Activated CD8-positive, alpha-beta memory T cell treated with anti-CD3 and anti-CD28 coated beads, Interleukin-2, amount 10 ng/mL, durations not matched to agents 7 days and 5 days (primary cell): ENCODE results near the gene ARSJ. TPM values are rescaled to one million over a fixed set of nuclear protein-coding genes. Genes with fewer than 3 reads are reported as not detected.
A peak's percentile ranks its signal among the peaks of the same experiment; 100 is the strongest.

ENCODE experiments used
- ATAC-seq: fragments of 150-1000 bp; cut with Tn5 transposase; one replicate; pipeline ENCODE4 v1.10.0; 2021; ENCODE audit warnings: moderate library complexity
- CTCF ChIA-PET: fragments of 350-600 bp; sonication (Branson Sonifier 250); formaldehyde crosslinking; loops from one replicate; lab custom pipeline; 2021; ENCODE audit warnings: antibody characterized with exemption; lab: Charles Lee
- DNase-seq: peaks from one replicate; pipeline ENCODE4 v3.0.0-alpha.2; 2020
- H3K27ac Mint-ChIP-seq: one replicate; pipeline ENCODE4 v1.8.0; 2021; ENCODE audit warnings: mild to moderate bottlenecking, mixed read lengths
- H3K27me3 Mint-ChIP-seq: one replicate; pipeline ENCODE4 v1.8.0; 2021; ENCODE audit warnings: mixed read lengths
- H3K36me3 Mint-ChIP-seq: one replicate; pipeline ENCODE4 v1.8.0; 2021; ENCODE audit warnings: mild to moderate bottlenecking, mixed read lengths
- H3K4me1 Mint-ChIP-seq: one replicate; pipeline ENCODE4 v1.8.0; 2021; ENCODE audit warnings: mixed read lengths
- H3K4me3 Mint-ChIP-seq: one replicate; pipeline ENCODE4 v1.8.0; 2021; ENCODE audit warnings: mild to moderate bottlenecking, moderate library complexity, mixed read lengths
- H3K9me3 Mint-ChIP-seq: one replicate; pipeline ENCODE4 v1.8.0; 2022; ENCODE audit warnings: low read depth, mixed read lengths
- total RNA-seq, 2 experiments: library from RNA; stranded (reverse); gene quantifications; one replicate each; pipeline ENCODE4 v1.2.3, GENCODE V29; 2021

The ARSJ gene
- total RNA-seq, 2 experiments from 2014 or later: not detected

- CTCF ChIA-PET: no interaction called here
These were observed 18.6 kb downstream of the ARSJ start for GRCh38 chr4:113960684-113961321.

GRCh38 chr4:113959539-113959937 lies 19.9 kb downstream of the ARSJ start:
- H3K9me3 Mint-ChIP-seq: peaks cover 5% of the 10 kb centered on the region
- H3K27ac Mint-ChIP-seq: no peak overlapping the region
- peaks cover 28% of the 10 kb centered on the region for H3K27me3 Mint-ChIP-seq
- peaks cover 4% of the 10 kb centered on the region for H3K36me3 Mint-ChIP-seq
- peaks cover 5% of the 10 kb centered on the region for H3K4me1 Mint-ChIP-seq
- no peak for DNase-seq
- no peak for ATAC-seq
- CTCF ChIA-PET: no interaction called here
- no peak overlapping the region for H3K4me3 Mint-ChIP-seq

More at GRCh38 chr4:113960684-113961321, 18.6 kb downstream of the ARSJ start:
- H3K9me3 Mint-ChIP-seq: peaks cover 5% of the 10 kb centered on the region
- DNase-seq (no peak), ATAC-seq (no peak)
- no peak overlapping the region for H3K4me3 Mint-ChIP-seq
- H3K27me3 Mint-ChIP-seq: peaks cover 28% of the 10 kb centered on the region
- H3K36me3 Mint-ChIP-seq: peaks cover 4% of the 10 kb centered on the region
- no peak overlapping the region for H3K27ac Mint-ChIP-seq
- peaks cover 5% of the 10 kb centered on the region for H3K4me1 Mint-ChIP-seq

- ATAC-seq: no peak
- peaks cover 26% of the 10 kb centered on the region for H3K27me3 Mint-ChIP-seq
- CTCF ChIA-PET: no interaction called here
- no peak overlapping the region for H3K4me3 Mint-ChIP-seq
- peaks cover 5% of the 10 kb centered on the region for H3K9me3 Mint-ChIP-seq
- no peak for DNase-seq
- peaks cover 4% of the 10 kb centered on the region for H3K36me3 Mint-ChIP-seq
- no peak overlapping the region for H3K27ac Mint-ChIP-seq
- peaks cover 5% of the 10 kb centered on the region for H3K4me1 Mint-ChIP-seq
These were observed 20.5 kb downstream of the ARSJ start for GRCh38 chr4:113958766-113959538.

GRCh38 chr4:113957956-113958355 lies 21.5 kb downstream of the ARSJ start:
- peaks cover 3% of the 10 kb centered on the region for H3K9me3 Mint-ChIP-seq
- H3K4me1 Mint-ChIP-seq: peaks cover 5% of the 10 kb centered on the region
- CTCF ChIA-PET: no interaction called here
- H3K27ac Mint-ChIP-seq: no peak overlapping the region
- DNase-seq: no peak
- ATAC-seq: no peak
- H3K27me3 Mint-ChIP-seq: peaks cover 28% of the 10 kb centered on the region
- H3K4me3 Mint-ChIP-seq: no peak overlapping the region
- peaks cover under 1% of the 10 kb centered on the region for H3K36me3 Mint-ChIP-seq

DNA sequence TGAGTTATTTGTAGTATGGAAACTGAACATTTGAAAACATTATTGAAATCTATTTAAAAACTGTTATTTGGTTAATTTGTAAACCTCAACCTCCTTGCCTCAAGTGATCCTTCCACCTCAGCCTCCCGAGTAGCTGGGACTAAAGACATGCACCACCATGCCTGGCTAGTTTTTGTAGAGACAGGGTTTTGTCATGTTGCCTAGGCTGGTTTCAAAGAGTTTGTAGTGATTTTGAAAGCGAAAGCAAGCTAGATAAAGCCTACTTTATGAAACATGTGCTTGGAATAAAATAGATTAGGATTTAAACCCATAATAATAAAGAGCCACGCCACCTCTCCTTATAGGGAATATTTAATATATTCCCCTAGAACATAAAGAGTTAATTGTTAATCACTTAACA lies 23.5 kb downstream of the ARSJ start:
- no peak for ATAC-seq
- no peak overlapping the region for H3K4me3 Mint-ChIP-seq
- no peaks in the 10 kb centered on the region for H3K36me3 Mint-ChIP-seq
- H3K27ac Mint-ChIP-seq: no peak overlapping the region
- H3K9me3 Mint-ChIP-seq: no peaks in the 10 kb centered on the region
- peaks cover 5% of the 10 kb centered on the region for H3K4me1 Mint-ChIP-seq
- no peak for DNase-seq
- CTCF ChIA-PET: interaction anchor here (0.8 kb wide), 1 partner anchor 115 kb away, joined by 3 read pairs; no protein-coding TSS in a partner anchor
- H3K27me3 Mint-ChIP-seq: peaks cover 43% of the 10 kb centered on the region

- Mint-ChIP-seq H3K4me3 (no peak overlapping the region), H3K36me3 (no peaks in the 10 kb centered on the region), H3K27me3 (peaks cover 43% of the 10 kb centered on the region), H3K27ac (no peak overlapping the region), H3K4me1 (peaks cover 5% of the 10 kb centered on the region), H3K9me3 (no peaks in the 10 kb centered on the region)
- DNase-seq (no peak), ATAC-seq (no peak)
- CTCF ChIA-PET: interaction anchor here (0.8 kb wide), 1 partner anchor 115 kb away, joined by 3 read pairs; no protein-coding TSS in a partner anchor
These were observed 24.0 kb downstream of the ARSJ start for GRCh38 chr4:113955411-113955810.

- H3K27ac Mint-ChIP-seq: no peak overlapping the region
These were observed 25.6 kb downstream of the ARSJ start for GRCh38 chr4:113953888-113954287.

GRCh38 chr4:113952452-113953029 lies 26.9 kb downstream of the ARSJ start:
- Mint-ChIP-seq H3K9me3 (no peaks in the 10 kb centered on the region), H3K27me3 (peaks cover 26% of the 10 kb centered on the region), H3K27ac (no peak overlapping the region), H3K36me3 (no peaks in the 10 kb centered on the region), H3K4me3 (no peak overlapping the region), H3K4me1 (peaks cover 2% of the 10 kb centered on the region)
- peak; percentile 73 for ATAC-seq
- CTCF ChIA-PET: interaction anchor here (0.9 to 2.0 kb wide), 4 partner anchors 10 to 119 kb away, joined by 3 to 7 read pairs (median 4); no protein-coding TSS in a partner anchor
- DNase-seq: no peak

More at GRCh38 chr4:113953888-113954287, 25.6 kb downstream of the ARSJ start:
- Mint-ChIP-seq H3K9me3 (no peaks in the 10 kb centered on the region), H3K4me1 (peaks cover 5% of the 10 kb centered on the region), H3K36me3 (no peaks in the 10 kb centered on the region), H3K4me3 (no peak overlapping the region), H3K27me3 (peaks cover 32% of the 10 kb centered on the region)
- no peak for DNase-seq
- CTCF ChIA-PET: interaction anchor here (0.6 to 2.0 kb wide), 2 partner anchors 117 to 638 kb away, joined by 4 to 7 read pairs; no protein-coding TSS in a partner anchor
- no peak for ATAC-seq

DNA sequence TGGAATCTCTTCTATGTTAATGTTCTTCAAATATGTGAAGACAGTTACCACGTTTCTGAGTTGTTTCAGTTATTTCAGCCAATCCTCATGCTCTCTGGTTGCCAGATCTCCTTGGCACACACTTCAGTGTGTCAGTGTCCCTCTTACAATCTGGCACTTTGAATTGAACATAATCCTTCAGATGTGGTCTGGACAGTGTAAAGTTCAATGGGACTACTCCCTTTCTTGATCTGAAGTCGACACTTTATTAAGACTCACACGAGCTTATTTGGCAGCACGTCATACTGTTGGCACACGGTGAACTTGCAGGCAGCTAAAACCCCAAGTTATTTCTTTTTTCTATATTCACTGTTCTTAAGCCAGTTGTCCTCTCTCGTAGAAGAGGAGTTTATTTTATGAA lies 28.2 kb downstream of the ARSJ start:
- Mint-ChIP-seq H3K36me3 (no peaks in the 10 kb centered on the region), H3K27ac (no peak overlapping the region), H3K9me3 (no peaks in the 10 kb centered on the region), H3K4me3 (no peak overlapping the region), H3K4me1 (peaks cover 2% of the 10 kb centered on the region), H3K27me3 (peaks cover 17% of the 10 kb centered on the region)
- CTCF ChIA-PET: interaction anchor here (1.4 to 2.2 kb wide), 2 partner anchors 16 to 120 kb away, joined by 3 to 9 read pairs; no protein-coding TSS in a partner anchor
- DNase-seq: no peak
- ATAC-seq: no peak

DNA sequence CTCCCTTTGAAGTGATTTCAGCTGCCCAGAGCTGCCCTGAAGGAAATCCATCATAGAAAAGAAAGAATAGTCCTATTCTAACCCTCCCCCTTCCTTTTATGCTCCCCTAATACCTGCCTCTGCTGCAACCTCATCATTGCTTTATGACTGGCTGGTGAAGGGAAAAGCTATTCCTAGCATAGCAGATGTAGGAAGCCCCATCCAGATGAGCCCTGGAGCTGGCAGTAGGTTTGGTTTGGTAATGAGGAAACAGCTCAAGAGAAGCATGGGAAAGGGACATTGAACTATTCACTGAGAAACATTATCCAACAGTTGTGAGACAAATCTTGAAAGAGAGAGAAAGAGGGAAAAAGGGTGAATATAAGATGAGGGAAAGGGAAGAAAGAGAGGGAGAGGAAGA lies 29.2 kb downstream of the ARSJ start:
- DNase-seq (no peak), ATAC-seq (no peak)
- H3K4me3 Mint-ChIP-seq: no peak overlapping the region
- CTCF ChIA-PET: interaction anchor here (2.2 kb wide), 1 partner anchor 121 kb away, joined by 9 read pairs; no protein-coding TSS in a partner anchor
- peaks cover 17% of the 10 kb centered on the region for H3K27me3 Mint-ChIP-seq
- no peaks in the 10 kb centered on the region for H3K9me3 Mint-ChIP-seq
- no peaks in the 10 kb centered on the region for H3K36me3 Mint-ChIP-seq
- H3K4me1 Mint-ChIP-seq: no peaks in the 10 kb centered on the region
- H3K27ac Mint-ChIP-seq: no peak overlapping the region

- Mint-ChIP-seq H3K27me3 (peaks cover 11% of the 10 kb centered on the region), H3K4me1 (peaks cover 8% of the 10 kb centered on the region), H3K27ac (no peak overlapping the region), H3K36me3 (no peaks in the 10 kb centered on the region), H3K9me3 (no peaks in the 10 kb centered on the region), H3K4me3 (no peak overlapping the region)
- no peak for ATAC-seq
- CTCF ChIA-PET: no interaction called here
- no peak for DNase-seq
These were observed 32.0 kb downstream of the ARSJ start for GRCh38 chr4:113947484-113947883.

DNA sequence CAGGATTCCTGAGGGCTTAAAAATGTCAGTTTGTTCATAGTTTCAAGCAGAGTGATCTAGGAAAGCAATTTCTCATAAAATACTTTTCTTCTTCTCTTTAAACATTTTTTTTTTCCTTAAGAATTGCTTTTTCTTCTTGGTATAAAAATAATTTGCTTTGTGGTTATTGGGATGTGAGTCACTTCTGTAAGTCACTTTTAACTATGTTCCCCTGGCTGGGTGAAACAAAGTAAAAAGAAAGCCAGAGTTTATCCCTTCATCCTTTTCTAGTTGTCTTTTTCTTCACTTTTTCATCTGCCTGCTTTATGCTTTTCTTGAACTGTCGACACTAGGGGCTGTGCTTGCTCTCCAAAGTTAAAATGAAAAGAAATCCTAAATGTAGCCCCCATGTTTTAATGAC lies 33.5 kb downstream of the ARSJ start:
- no peak for DNase-seq
- Mint-ChIP-seq H3K4me3 (no peak overlapping the region), H3K4me1 (peaks cover 8% of the 10 kb centered on the region), H3K36me3 (no peaks in the 10 kb centered on the region), H3K27me3 (no peaks in the 10 kb centered on the region), H3K27ac (no peak overlapping the region), H3K9me3 (no peaks in the 10 kb centered on the region)
- CTCF ChIA-PET: no interaction called here
- no peak for ATAC-seq

DNA sequence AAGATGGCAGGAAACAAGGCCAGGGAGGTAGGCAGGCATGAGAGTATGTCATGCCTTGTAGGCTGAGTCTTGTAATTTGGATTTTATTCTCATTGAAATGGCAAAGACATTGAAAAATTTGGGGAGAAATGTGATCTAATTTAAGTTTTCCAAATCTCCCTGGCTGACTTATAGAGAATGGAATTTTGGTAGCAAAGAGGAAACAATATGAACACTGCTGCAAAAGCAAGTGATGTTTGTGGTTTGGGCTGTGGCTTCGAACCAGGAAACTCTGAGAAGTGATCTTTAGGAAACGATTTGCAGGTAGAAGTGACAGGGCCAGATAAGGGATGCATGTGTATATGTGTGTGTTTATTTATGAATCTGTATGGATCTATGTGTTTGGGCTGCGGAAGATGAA lies 35.6 kb downstream of the ARSJ start:
- H3K4me3 Mint-ChIP-seq: no peak overlapping the region
- CTCF ChIA-PET: no interaction called here
- ATAC-seq: no peak
- H3K27me3 Mint-ChIP-seq: no peaks in the 10 kb centered on the region
- DNase-seq: no peak
- no peaks in the 10 kb centered on the region for H3K36me3 Mint-ChIP-seq
- H3K4me1 Mint-ChIP-seq: peaks cover 8% of the 10 kb centered on the region
- no peak overlapping the region for H3K27ac Mint-ChIP-seq
- H3K9me3 Mint-ChIP-seq: no peaks in the 10 kb centered on the region
